Caco-2 (cell line): Measurements from ENCODE around the gene GPR89B. TPM values are rescaled to one million over a fixed set of nuclear protein-coding genes. Genes with fewer than 3 reads are reported as not detected.
"Not testable (repeated sequence)": the region's sequence is repeated elsewhere in the genome, so short reads cannot be mapped to it uniquely, and the experiment has no call there.

Source experiments
- BruUV-seq: library from RNA; stranded (reverse); fragments of 400-500 nt; replicated peaks from 2 replicates; lab custom pipeline; 2021; lab: Mats Ljungman, UMichigan
- CTCF ChIA-PET: fragments of 300-600 bp; sonication (Branson Sonifier 250); formaldehyde crosslinking; loops from one replicate; lab custom pipeline; 2022; ENCODE audit warnings: antibody characterized with exemption; lab: Charles Lee
- POLR2A ChIA-PET: fragments of 300-600 bp; sonication (Branson Sonifier 250); formaldehyde crosslinking; loops from one replicate; lab custom pipeline; 2022; ENCODE audit warnings: antibody characterized with exemption; lab: Charles Lee
- DNase-seq, 2 experiments: peaks; one replicate each; pipeline versions ENCODE4 v3.0.0 to v3.0.0-alpha.2; 2020 to 2022
- H3K27me3 ChIP-seq: replicated peaks from 2 replicates; pipeline ENCODE4 v1.6.0; 2011; ENCODE audit warnings: low read length; ENCODE audit not compliant: control insufficient read depth, insufficient read depth
- H3K36me3 ChIP-seq: 2 replicates; pipeline ENCODE4 v1.5.1; 2011; ENCODE audit warnings: low read length; ENCODE audit not compliant: control insufficient read depth, insufficient read depth
- H3K4me1 ChIP-seq: fragments of 250-450 bp; sonication (Bioruptor Pico); 2 replicates; pipeline ENCODE4 v1.5.1; 2020; ENCODE audit warnings: mild to moderate bottlenecking
- H3K4me3 ChIP-seq: 2 replicates; pipeline ENCODE4 v1.5.1; 2011; ENCODE audit warnings: low read depth, mild to moderate bottlenecking, control low read depth, low read length
- H3K9me3 ChIP-seq: fragments of 250-450 bp; sonication (Bioruptor Pico); 2 replicates; pipeline ENCODE4 v1.5.1; 2020; ENCODE audit warnings: mild to moderate bottlenecking, moderate library complexity
- H3K27ac Mint-ChIP-seq: one replicate; pipeline ENCODE4 v1.8.0; 2022; ENCODE audit warnings: mixed read lengths; ENCODE audit not compliant: unreplicated experiment
- H3K27me3 Mint-ChIP-seq: one replicate; pipeline ENCODE4 v1.8.0; 2022; ENCODE audit warnings: mixed read lengths; ENCODE audit not compliant: insufficient read depth, unreplicated experiment
- H3K36me3 Mint-ChIP-seq: one replicate; pipeline ENCODE4 v1.8.0; 2022; ENCODE audit warnings: mild to moderate bottlenecking, mixed read lengths; ENCODE audit not compliant: insufficient read depth, unreplicated experiment
- H3K4me1 Mint-ChIP-seq: one replicate; pipeline ENCODE4 v1.8.0; 2022; ENCODE audit warnings: low read depth, mixed read lengths; ENCODE audit not compliant: unreplicated experiment
- H3K4me3 Mint-ChIP-seq: one replicate; pipeline ENCODE4 v1.8.0; 2022; ENCODE audit warnings: mild to moderate bottlenecking, moderate library complexity, mixed read lengths; ENCODE audit not compliant: unreplicated experiment
- H3K9me3 Mint-ChIP-seq: one replicate; pipeline ENCODE4 v1.8.0; 2022; ENCODE audit warnings: mixed read lengths; ENCODE audit not compliant: unreplicated experiment
- intact Hi-C: fragments of 100-400 bp; cut with micrococcal nuclease; formaldehyde crosslinking; loops from one replicate; pipeline ENCODE4 v1.10.0; 2022; ENCODE audit not compliant: unreplicated experiment
- total RNA-seq: library from RNA; stranded (reverse); gene quantifications from 2 replicates; pipeline ENCODE4 v1.2.3, GENCODE V29; 2022

Gene GPR89B
- total RNA-seq, 1 experiment from 2014 or later: 27.5 TPM

DNA sequence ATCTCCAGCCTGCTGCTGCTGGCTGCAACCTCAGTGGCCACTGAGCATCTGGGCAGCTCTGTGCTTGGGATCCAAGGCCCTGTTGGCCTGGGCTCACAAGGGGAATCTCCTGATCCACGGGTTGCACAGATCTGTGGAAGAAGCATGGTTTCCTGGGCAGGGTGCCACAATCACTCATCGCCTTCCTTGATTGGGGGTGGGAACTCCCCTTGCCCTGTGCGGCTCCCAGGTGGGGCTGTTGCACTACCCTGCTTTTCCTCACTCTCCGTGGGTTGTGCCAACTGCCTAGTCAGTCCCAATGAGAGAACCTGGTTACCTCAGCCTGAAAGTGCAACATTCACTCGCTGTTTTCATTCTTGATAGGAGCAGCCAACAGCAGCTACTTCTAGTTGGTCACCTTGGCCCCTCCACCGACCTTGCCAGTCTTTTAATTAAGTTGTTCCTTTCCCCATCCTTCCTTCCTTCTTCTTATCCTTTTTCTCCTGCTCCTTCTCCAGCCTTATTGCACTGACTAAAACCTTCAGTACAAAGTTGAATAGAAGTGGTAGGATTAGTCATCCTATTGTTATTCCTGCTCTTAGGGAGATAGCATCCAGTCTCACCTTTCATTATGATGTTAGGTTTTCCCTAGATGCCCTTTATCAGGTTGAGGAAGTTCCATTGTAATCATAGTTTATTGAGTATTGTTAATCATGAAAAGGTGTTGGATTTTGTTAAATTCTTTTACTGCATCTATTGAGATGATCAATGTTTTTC, 50.9 kb downstream of the GPR89B start:
- H3K27me3 ChIP-seq, CTCF ChIA-PET, H3K4me3 ChIP-seq, H3K27me3 Mint-ChIP-seq, intact Hi-C loops, H3K4me3 Mint-ChIP-seq, H3K36me3 ChIP-seq, H3K4me1 Mint-ChIP-seq, DNase-seq, POLR2A ChIA-PET, H3K36me3 Mint-ChIP-seq, H3K27ac Mint-ChIP-seq, H3K9me3 Mint-ChIP-seq, H3K9me3 ChIP-seq, H3K4me1 ChIP-seq, BruUV-seq: not testable (repeated sequence)

GRCh38 chr1:147985374-147985773, 57.2 kb downstream of the GPR89B start:
- H3K27ac Mint-ChIP-seq, CTCF ChIA-PET, POLR2A ChIA-PET, H3K4me3 ChIP-seq, H3K4me1 ChIP-seq, H3K27me3 ChIP-seq, H3K9me3 ChIP-seq, intact Hi-C loops, H3K9me3 Mint-ChIP-seq, H3K27me3 Mint-ChIP-seq, H3K36me3 Mint-ChIP-seq, H3K4me1 Mint-ChIP-seq, H3K36me3 ChIP-seq, DNase-seq, BruUV-seq, H3K4me3 Mint-ChIP-seq: not testable (repeated sequence)

DNA sequence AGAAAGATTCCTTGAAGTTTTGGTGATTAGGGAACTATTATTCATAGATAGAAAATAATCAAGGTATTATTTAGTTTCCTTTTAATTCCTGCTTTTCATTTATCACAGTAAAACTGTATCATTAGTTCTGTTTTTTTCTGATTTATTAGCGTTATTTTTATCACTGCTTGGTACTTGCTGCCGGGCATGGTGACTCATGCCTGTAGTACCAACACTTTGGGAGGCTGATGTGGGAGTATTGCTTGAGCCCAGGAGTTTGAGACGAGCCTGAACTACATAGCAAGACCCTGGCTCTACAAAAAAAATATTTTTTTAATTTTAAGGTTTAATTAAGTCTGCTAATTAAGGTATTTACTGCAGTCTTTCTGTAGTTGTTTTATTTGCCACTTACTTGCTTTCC, 59.7 kb downstream of the GPR89B start:
- POLR2A ChIA-PET, CTCF ChIA-PET: not testable (repeated sequence)

GRCh38 chr1:147992916-147993315, 64.7 kb downstream of the GPR89B start:
- H3K4me1 Mint-ChIP-seq, H3K27me3 Mint-ChIP-seq, POLR2A ChIA-PET, H3K27ac Mint-ChIP-seq, H3K4me3 ChIP-seq, H3K4me3 Mint-ChIP-seq, H3K4me1 ChIP-seq, CTCF ChIA-PET, H3K36me3 Mint-ChIP-seq, H3K9me3 Mint-ChIP-seq, H3K9me3 ChIP-seq, H3K36me3 ChIP-seq, DNase-seq, intact Hi-C loops, H3K27me3 ChIP-seq: not testable (repeated sequence)
- BruUV-seq: TSS peak; percentile 62

More for the DNA sequence above, 59.7 kb downstream of the GPR89B start:
- H3K36me3 ChIP-seq, H3K4me3 Mint-ChIP-seq, H3K4me3 ChIP-seq, H3K27me3 Mint-ChIP-seq, H3K4me1 Mint-ChIP-seq, H3K27ac Mint-ChIP-seq, H3K9me3 ChIP-seq, intact Hi-C loops, H3K4me1 ChIP-seq, DNase-seq, BruUV-seq, H3K27me3 ChIP-seq, H3K9me3 Mint-ChIP-seq, H3K36me3 Mint-ChIP-seq: not testable (repeated sequence)

GRCh38 chr1:147993400-147993799, 65.2 kb downstream of the GPR89B start:
- BruUV-seq, H3K4me3 Mint-ChIP-seq, H3K4me3 ChIP-seq, H3K27ac Mint-ChIP-seq, H3K9me3 ChIP-seq, H3K27me3 ChIP-seq, H3K36me3 ChIP-seq, H3K4me1 Mint-ChIP-seq, H3K36me3 Mint-ChIP-seq, CTCF ChIA-PET, DNase-seq, POLR2A ChIA-PET, H3K4me1 ChIP-seq, H3K27me3 Mint-ChIP-seq, H3K9me3 Mint-ChIP-seq, intact Hi-C loops: not testable (repeated sequence)

DNA sequence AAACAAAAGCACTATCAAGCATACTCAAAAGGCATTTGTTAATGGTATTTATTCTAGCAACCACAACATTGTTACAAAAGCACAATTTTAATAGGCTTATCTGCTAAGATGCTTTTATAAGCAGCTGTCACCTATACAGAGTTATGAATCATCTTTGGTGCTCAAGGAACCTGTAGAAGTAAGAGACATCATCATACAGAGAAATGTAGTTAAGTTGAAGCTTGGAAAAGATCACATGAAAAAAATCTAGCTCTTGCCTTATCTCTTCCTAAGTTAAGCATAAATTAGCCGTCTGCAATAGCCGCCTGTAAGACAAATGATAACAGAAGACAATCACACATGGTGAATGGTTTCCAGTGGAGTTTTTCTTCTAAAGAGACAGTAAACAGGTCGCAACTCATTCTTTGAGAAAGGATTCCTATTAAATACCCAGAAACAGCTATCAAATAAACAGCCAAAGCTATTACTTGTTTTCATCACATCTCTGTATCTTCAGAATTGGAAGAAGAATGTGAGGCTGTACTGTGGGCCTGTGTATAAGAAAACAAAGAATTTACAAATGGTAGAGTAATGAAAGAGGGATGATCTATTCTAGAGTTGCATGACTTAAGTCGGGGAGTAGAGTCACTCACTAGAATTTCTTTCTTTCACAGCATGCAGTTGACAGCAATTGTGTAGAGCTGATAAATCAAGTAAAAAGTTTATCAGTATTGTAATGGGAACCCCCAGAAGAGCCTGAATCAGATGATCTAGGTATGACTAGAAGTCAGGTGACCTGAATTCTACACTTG, 65.8 kb downstream of the GPR89B start:
- DNase-seq, intact Hi-C loops, POLR2A ChIA-PET, H3K27ac Mint-ChIP-seq, H3K36me3 Mint-ChIP-seq, H3K4me3 ChIP-seq, H3K4me3 Mint-ChIP-seq, BruUV-seq, H3K9me3 Mint-ChIP-seq, H3K36me3 ChIP-seq, H3K4me1 Mint-ChIP-seq, H3K9me3 ChIP-seq, H3K27me3 ChIP-seq, H3K27me3 Mint-ChIP-seq, CTCF ChIA-PET, H3K4me1 ChIP-seq: not testable (repeated sequence)

DNA sequence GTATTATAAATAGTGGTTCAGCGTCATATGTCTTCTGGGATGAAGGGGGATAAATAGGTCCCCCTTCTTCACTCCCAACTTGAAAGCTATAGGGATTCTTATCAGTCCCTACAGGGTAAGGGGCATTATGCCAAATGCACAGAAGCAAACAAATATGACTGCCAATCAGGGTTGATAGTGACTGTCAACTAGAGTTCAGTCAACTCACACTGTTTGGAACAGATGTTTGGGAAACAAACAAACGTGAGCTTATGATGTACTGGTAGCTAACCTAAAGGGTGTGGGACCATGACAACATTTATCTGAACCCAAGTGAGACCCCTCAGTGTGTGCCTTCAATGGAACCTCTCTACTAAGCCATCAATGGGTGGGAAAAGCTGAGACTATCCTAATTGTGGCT, 67.9 kb downstream of the GPR89B start:
- H3K27me3 Mint-ChIP-seq, POLR2A ChIA-PET, H3K36me3 ChIP-seq, BruUV-seq, H3K4me3 Mint-ChIP-seq, H3K36me3 Mint-ChIP-seq, intact Hi-C loops, H3K9me3 Mint-ChIP-seq, H3K27me3 ChIP-seq, CTCF ChIA-PET, DNase-seq, H3K27ac Mint-ChIP-seq, H3K4me3 ChIP-seq, H3K4me1 Mint-ChIP-seq, H3K4me1 ChIP-seq, H3K9me3 ChIP-seq: not testable (repeated sequence)
